ENCODE measurements around the gene SLC37A1.

DNA sequence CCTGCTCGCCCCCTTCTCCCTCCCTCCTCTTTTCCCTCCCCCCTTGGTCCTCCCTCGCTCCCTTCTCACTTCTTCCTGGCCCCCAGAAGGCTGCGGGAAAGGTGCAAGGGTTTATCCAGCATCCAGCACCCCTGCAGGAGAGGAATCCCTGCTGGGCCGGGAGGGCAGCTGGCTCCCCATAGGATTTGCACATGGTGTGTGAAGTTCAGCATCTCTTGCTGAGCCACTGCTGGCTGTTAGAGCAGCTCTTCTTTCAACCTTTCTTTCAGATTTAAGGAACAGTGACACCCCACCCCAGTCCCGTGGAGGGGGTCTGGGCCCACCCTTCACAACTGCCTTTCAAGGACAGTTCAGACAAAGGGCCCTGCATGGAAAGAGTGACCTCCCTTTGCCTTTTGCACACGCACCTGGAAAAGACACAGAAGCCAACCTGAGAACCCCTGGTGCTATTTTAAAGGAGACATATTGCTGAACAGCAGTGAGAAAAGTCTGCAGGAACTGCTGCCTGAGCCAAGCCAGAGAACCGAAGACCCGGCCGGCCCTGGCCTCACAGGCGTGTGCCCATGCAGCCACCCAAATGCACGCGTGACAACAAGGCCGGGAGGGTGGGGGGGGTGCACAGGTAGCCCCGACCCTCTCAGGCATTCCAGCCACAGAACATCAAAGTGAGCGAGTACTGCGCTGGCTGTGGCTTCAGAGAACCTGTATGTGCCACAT lies 66.6 kb downstream of the SLC37A1 start:
- TF ChIP-seq EZH2 (IDR thresholded peaks at IDR 0.05; ENCODE audit: borderline replicate concordance, low read depth, low read length, severe bottlenecking): no peak
- no peak for TF ChIP-seq CTCF (IDR thresholded peaks at IDR 0.05; ENCODE audit: borderline replicate concordance, extremely low read depth, low read length, poor library complexity, severe bottlenecking)
